Fibroblast of lung (primary cell): ENCODE results near the gene SLC22A12.

Source experiments
- EZH2 ChIP-seq: IDR thresholded peaks from 2 replicates; pipeline ENCODE4 v1.5.1; 2012; ENCODE audit warnings: low read length, control low read depth, mild to moderate bottlenecking; ENCODE audit errors: missing control alignments
- TF ChIP-seq, protein P1 (sequence below), 2 donors: IDR thresholded peaks in 1 of 2; conservative IDR thresholded peaks in 1 of 2; 1 replicate in 1 of 2; 2 replicates in 1 of 2; pipeline ENCODE4 v1.5.1; 2011 to 2012; ENCODE audit warnings: low read length in 2 of 2, control low read depth in 1 of 2, inconsistent platforms in 1 of 2, low read depth in 1 of 2, mild to moderate bottlenecking in 1 of 2

DNA sequence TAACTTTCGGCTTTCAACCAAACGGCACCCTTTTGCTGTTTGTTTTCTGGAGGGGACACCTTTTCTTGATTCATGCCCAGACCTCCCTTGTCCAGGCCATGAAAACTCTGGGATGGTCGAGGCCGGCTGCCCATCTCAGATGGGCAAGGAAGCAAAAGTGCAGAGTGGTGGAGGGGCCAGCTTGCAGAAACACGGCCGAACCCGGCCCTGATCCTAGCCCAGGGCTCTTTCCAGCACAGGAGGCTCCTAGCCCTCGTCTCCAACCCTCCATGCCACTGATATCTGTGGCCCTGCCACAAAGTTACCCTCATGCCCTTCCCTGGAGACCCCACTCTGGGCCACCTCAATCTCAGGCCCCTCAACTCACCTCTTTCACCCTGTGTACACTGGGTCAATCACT lies 18.9 kb upstream of the SLC22A12 start:
- TF ChIP-seq, protein P1, sequence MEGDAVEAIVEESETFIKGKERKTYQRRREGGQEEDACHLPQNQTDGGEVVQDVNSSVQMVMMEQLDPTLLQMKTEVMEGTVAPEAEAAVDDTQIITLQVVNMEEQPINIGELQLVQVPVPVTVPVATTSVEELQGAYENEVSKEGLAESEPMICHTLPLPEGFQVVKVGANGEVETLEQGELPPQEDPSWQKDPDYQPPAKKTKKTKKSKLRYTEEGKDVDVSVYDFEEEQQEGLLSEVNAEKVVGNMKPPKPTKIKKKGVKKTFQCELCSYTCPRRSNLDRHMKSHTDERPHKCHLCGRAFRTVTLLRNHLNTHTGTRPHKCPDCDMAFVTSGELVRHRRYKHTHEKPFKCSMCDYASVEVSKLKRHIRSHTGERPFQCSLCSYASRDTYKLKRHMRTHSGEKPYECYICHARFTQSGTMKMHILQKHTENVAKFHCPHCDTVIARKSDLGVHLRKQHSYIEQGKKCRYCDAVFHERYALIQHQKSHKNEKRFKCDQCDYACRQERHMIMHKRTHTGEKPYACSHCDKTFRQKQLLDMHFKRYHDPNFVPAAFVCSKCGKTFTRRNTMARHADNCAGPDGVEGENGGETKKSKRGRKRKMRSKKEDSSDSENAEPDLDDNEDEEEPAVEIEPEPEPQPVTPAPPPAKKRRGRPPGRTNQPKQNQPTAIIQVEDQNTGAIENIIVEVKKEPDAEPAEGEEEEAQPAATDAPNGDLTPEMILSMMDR (conservative IDR thresholded peaks at IDR 0.05 in 1 of 2, IDR thresholded peaks at IDR 0.05 in 1 of 2; ENCODE audit: low read depth in 1 of 2, low read length in 2 of 2): no peak
- no peak for TF ChIP-seq EZH2
